ENCODE measurements around the gene AQP9. TPM values are rescaled to one million over a fixed set of nuclear protein-coding genes. Genes with fewer than 3 reads are reported as not detected.

The AQP9 gene
- total and polyA plus RNA-seq, 2 of the 8 experiments (the other 6 are each of a cell fraction or from before 2014, with no cell fraction given), result not detected

- H3K4ac ChIP-seq (replicated peaks; ENCODE audit: insufficient read length, low read depth, low read length), result no peak overlapping the region
- H2BK120ac ChIP-seq (replicated peaks; ENCODE audit: low read depth, low read length), result no peak overlapping the region
- no peak overlapping the region for H3K23ac ChIP-seq (ENCODE audit: insufficient read length)
- H3K9ac ChIP-seq (replicated peaks in 1 of 4; ENCODE audit: extremely low read depth in 1 of 4, low read depth in 3 of 4, low read length in 3 of 4), result no peak overlapping the region
- no peak overlapping the region for H3K14ac ChIP-seq (ENCODE audit: insufficient read length)
- no peak overlapping the region for H2BK15ac ChIP-seq (ENCODE audit: low read length)
- no peaks in the 10 kb centered on the region for H3K27me3 ChIP-seq (replicated peaks in 1 of 4; ENCODE audit: control insufficient read depth in 3 of 4, extremely low read depth in 1 of 4, insufficient read depth in 3 of 4, low read length in 3 of 4)
- no peaks in the 10 kb centered on the region for H4K20me1 ChIP-seq (replicated peaks in 1 of 2; ENCODE audit: control insufficient read depth in 1 of 2, insufficient read depth in 2 of 2, low read length in 2 of 2)
- H2BK20ac ChIP-seq (ENCODE audit: low read length), result no peak overlapping the region
- H2BK5ac ChIP-seq (ENCODE audit: low read depth, low read length), result no peak overlapping the region
- H2BK12ac ChIP-seq (ENCODE audit: low read depth, low read length), result no peak overlapping the region
- H3K56ac ChIP-seq (replicated peaks; ENCODE audit: insufficient read length, low read depth, low read length), result no peak overlapping the region
- TF ChIP-seq RXRA (IDR thresholded peaks at IDR 0.05; ENCODE audit: insufficient read depth, low read depth, low read length) (no peak), CTCF (IDR thresholded peaks at IDR 0.05; ENCODE audit: control extremely low read depth in 1 of 3, insufficient read depth in 1 of 3, low read depth in 1 of 3, low read length in 3 of 3) (peak in 2 of 3 experiments; percentile 23 to 37; a peak in 1 of 4 replicates), RAD21 (IDR thresholded peaks at IDR 0.05 in 1 of 2, conservative IDR thresholded peaks at IDR 0.05 in 1 of 2; ENCODE audit: low read depth in 2 of 2, low read length in 2 of 2) (peak; percentile 36 to 55)
- H3K79me1 ChIP-seq (ENCODE audit: low read depth, low read length), result no peaks in the 10 kb centered on the region
- WGBS, 2 experiments (ENCODE audit: extremely low coverage in 1 of 2, insufficient coverage in 1 of 2, insufficient read length in 1 of 2, insufficient replicate concordance in 2 of 2, low coverage in 1 of 2, low lambda C conversion rate in 2 of 2, missing lambda C conversion rate in 1 of 2), result 92% methylated on average over 1 of the region's 1 CpG; no CpG with 5 or more reads in 1 of the 2 experiments
- no peak overlapping the region for H4K8ac ChIP-seq (ENCODE audit: extremely low read depth, insufficient read depth, low read length)
- no peak overlapping the region for H3K18ac ChIP-seq (ENCODE audit: extremely low read depth, low read length)
- H3K79me2 ChIP-seq (ENCODE audit: control insufficient read depth in 1 of 2, insufficient read depth in 2 of 2, low read length in 2 of 2), result no peaks in the 10 kb centered on the region
- no peak overlapping the region for H2AFZ ChIP-seq (ENCODE audit: low read length)
- H4K91ac ChIP-seq (replicated peaks; ENCODE audit: insufficient read length, low read length), result no peak overlapping the region
- CTCF ChIA-PET (ENCODE audit: partially characterized antibody), result interaction anchor here (1.1 kb wide), 1 partner anchor 38 kb away, joined by 3 read pairs; no protein-coding TSS in a partner anchor
- H3K27ac ChIP-seq (ENCODE audit: low read depth, low read length), result no peak overlapping the region
- DNase-seq (ENCODE audit: low read depth in 1 of 2, low spot score in 2 of 2) (no peak), FAIRE-seq (no peak)
- no peaks in the 10 kb centered on the region for H3K36me3 ChIP-seq (ENCODE audit: control insufficient read depth in 2 of 4, insufficient read depth in 4 of 4, low read length in 3 of 4)
- no peaks in the 10 kb centered on the region for H3K9me3 ChIP-seq (ENCODE audit: insufficient read depth in 2 of 2, low read depth in 1 of 2, low read length in 1 of 2)
- POLR2A ChIA-PET (ENCODE audit: partially characterized antibody), result no interaction called here
- no peaks in the 10 kb centered on the region; the same call in 1 of the 2 replicates for H3K23me2 ChIP-seq (ENCODE audit: low read depth, low read length)
- no peak overlapping the region for H2AK5ac ChIP-seq (ENCODE audit: low read depth, low read length)
- peaks cover 0 to 3% (median 0%) of the 10 kb centered on the region in 4 experiments; a peak in 3 of 7 replicates for H3K4me1 ChIP-seq (replicated peaks in 1 of 4; ENCODE audit: control insufficient read depth in 3 of 4, insufficient read depth in 4 of 4, low read length in 3 of 4)
- no peak overlapping the region for H4K5ac ChIP-seq (ENCODE audit: insufficient read length, low read depth, low read length)
- H3K4me2 ChIP-seq (ENCODE audit: insufficient read depth in 1 of 2, low read depth in 2 of 2, low read length in 2 of 2), result no peak overlapping the region
- H3K4me3 ChIP-seq (ENCODE audit: extremely low read depth in 1 of 4, insufficient read depth in 2 of 4, low read depth in 3 of 4, low read length in 4 of 4), result no peak overlapping the region
These were observed 22.5 kb upstream of the AQP9 start for GRCh38 chr15:58115692-58116091.
